HEK293 (cell line): Measurements from ENCODE around the gene HPD.

Experiments used
- CTCF ChIP-seq: fragments of 450-650 bp; formaldehyde crosslinking; IDR thresholded peaks from 2 replicates; pipeline ENCODE4 v1.5.1; 2016; ENCODE audit warnings: missing biosample characterization, missing genetic modification characterization
- EGR2 ChIP-seq: fragments of 450-650 bp; formaldehyde crosslinking; IDR thresholded peaks from 2 replicates; pipeline ENCODE4 v1.5.1; 2016; ENCODE audit warnings: low read depth, missing biosample characterization, missing genetic modification characterization
- TCF7L2 ChIP-seq: IDR thresholded peaks from 2 replicates; pipeline ENCODE4 v1.6.1; 2011; ENCODE audit warnings: low read depth, mild to moderate bottlenecking, inconsistent platforms, low read length, moderate library complexity, borderline replicate concordance
- ZFP3 ChIP-seq: fragments of 450-650 bp; formaldehyde crosslinking; IDR thresholded peaks from 2 replicates; pipeline ENCODE4 v1.5.1; 2016; ENCODE audit warnings: low read depth, missing biosample characterization, missing genetic modification characterization
- ZFP37 ChIP-seq: fragments of 450-650 bp; formaldehyde crosslinking; IDR thresholded peaks from 2 replicates; pipeline ENCODE4 v1.5.1; 2016; ENCODE audit warnings: missing biosample characterization, missing genetic modification characterization
- TF ChIP-seq, protein P1 (sequence below): fragments of 450-650 bp; formaldehyde crosslinking; IDR thresholded peaks from 2 replicates; pipeline ENCODE4 v1.5.1; 2016; ENCODE audit warnings: missing biosample characterization, missing genetic modification characterization, low read depth

- TF ChIP-seq, protein P1, sequence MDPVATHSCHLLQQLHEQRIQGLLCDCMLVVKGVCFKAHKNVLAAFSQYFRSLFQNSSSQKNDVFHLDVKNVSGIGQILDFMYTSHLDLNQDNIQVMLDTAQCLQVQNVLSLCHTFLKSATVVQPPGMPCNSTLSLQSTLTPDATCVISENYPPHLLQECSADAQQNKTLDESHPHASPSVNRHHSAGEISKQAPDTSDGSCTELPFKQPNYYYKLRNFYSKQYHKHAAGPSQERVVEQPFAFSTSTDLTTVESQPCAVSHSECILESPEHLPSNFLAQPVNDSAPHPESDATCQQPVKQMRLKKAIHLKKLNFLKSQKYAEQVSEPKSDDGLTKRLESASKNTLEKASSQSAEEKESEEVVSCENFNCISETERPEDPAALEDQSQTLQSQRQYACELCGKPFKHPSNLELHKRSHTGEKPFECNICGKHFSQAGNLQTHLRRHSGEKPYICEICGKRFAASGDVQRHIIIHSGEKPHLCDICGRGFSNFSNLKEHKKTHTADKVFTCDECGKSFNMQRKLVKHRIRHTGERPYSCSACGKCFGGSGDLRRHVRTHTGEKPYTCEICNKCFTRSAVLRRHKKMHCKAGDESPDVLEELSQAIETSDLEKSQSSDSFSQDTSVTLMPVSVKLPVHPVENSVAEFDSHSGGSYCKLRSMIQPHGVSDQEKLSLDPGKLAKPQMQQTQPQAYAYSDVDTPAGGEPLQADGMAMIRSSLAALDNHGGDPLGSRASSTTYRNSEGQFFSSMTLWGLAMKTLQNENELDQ (tag by site-specific recombination): no peak
- TF ChIP-seq ZFP3 (tag by site-specific recombination): no peak
- TF ChIP-seq CTCF: no peak
- no peak for TF ChIP-seq TCF7L2
- TF ChIP-seq ZFP37 (tag by site-specific recombination): no peak
- TF ChIP-seq EGR2 (tag by site-specific recombination): no peak
Observed at GRCh38 chr12:121905746-121906145, 47.1 kb upstream of the HPD start.
